GM12875 (cell line): ENCODE data around the gene SLC25A17.
"Not testable (repeated sequence)": the region's sequence is repeated elsewhere in the genome, so short reads cannot be mapped to it uniquely, and the experiment has no call there.

Experiments
- H3K4me3 ChIP-seq: one replicate; pipeline ENCODE4 v1.5.1; 2011; ENCODE audit warnings: low read depth, low read length, control low read depth
- CTCF ChIP-seq: IDR thresholded peaks from 2 replicates; pipeline ENCODE4 v1.5.1; 2011; ENCODE audit warnings: low read depth, mild to moderate bottlenecking, control low read depth, inconsistent platforms, low read length, moderate library complexity, borderline replicate concordance; ENCODE audit not compliant: insufficient read depth

Gene SLC25A17

GRCh38 chr22:40792451-40792850 is 26.7 kb downstream of the SLC25A17 start:
- no peak for TF ChIP-seq CTCF
- H3K4me3 ChIP-seq = no peak overlapping the region

GRCh38 chr22:40791241-40791640 is 27.9 kb downstream of the SLC25A17 start:
- H3K4me3 ChIP-seq = no peak overlapping the region
- no peak for TF ChIP-seq CTCF

GRCh38 chr22:40789131-40789530 is 30.0 kb downstream of the SLC25A17 start:
- no peak for TF ChIP-seq CTCF
- no peak overlapping the region for H3K4me3 ChIP-seq

GRCh38 chr22:40782521-40782920 is 36.6 kb downstream of the SLC25A17 start:
- TF ChIP-seq CTCF = no peak

GRCh38 chr22:40781749-40782148 is 37.4 kb downstream of the SLC25A17 start:
- H3K4me3 ChIP-seq = not testable (repeated sequence)

More at GRCh38 chr22:40782521-40782920, 36.6 kb downstream of the SLC25A17 start:
- H3K4me3 ChIP-seq = no peak overlapping the region

- no peak for TF ChIP-seq CTCF
- no peak overlapping the region for H3K4me3 ChIP-seq
These were observed 49.4 kb downstream of the SLC25A17 start for GRCh38 chr22:40769761-40770160.

- H3K4me3 ChIP-seq = no peak overlapping the region
- no peak for TF ChIP-seq CTCF
These were observed 50.9 kb downstream of the SLC25A17 start for GRCh38 chr22:40768206-40768605.

GRCh38 chr22:40766956-40767355 is 52.2 kb downstream of the SLC25A17 start:
- no peak overlapping the region for H3K4me3 ChIP-seq
- TF ChIP-seq CTCF = no peak
